IMR-90 (cell line): ENCODE measurements around the gene CPOX. TPM values are rescaled to one million over a fixed set of nuclear protein-coding genes. Genes with fewer than 3 reads are reported as not detected.

ENCODE experiments used
- ATAC-seq: fragments of 200-7000 bp; cut with Tn5 transposase; 2 replicates; pipeline ENCODE4 v1.9.1; 2020; ENCODE audit warnings: low read depth, mild to moderate bottlenecking, moderate library complexity
- BruUV-seq: library from RNA; stranded (reverse); fragments of 400-500 nt; replicated peaks from 2 replicates; lab custom pipeline; 2021; lab: Mats Ljungman, UMichigan
- CTCF ChIA-PET: fragments of 300-600 bp; formaldehyde crosslinking; extraction: SDS; loops from one replicate; lab custom pipeline; 2021; ENCODE audit warnings: antibody characterized with exemption; lab: Yijun Ruan, JAX
- POLR2A ChIA-PET: fragments of 300-600 bp; sonication (Branson Sonifier 250); formaldehyde crosslinking; loops from one replicate; lab custom pipeline; 2022; ENCODE audit warnings: antibody characterized with exemption; ENCODE audit not compliant: unreplicated experiment; lab: Charles Lee
- DNase-seq: peaks from one replicate; pipeline ENCODE4 v3.0.0; 2013
- H2AFZ ChIP-seq: replicated peaks from 2 replicates; pipeline ENCODE3; 2013; ENCODE audit warnings: low read length, mild to moderate bottlenecking; ENCODE audit not compliant: poor library complexity
- H2AK5ac ChIP-seq: 2 replicates; pipeline ENCODE4 v1.6.1; 2013; ENCODE audit warnings: low read depth, low read length, inconsistent platforms
- H2AK9ac ChIP-seq: replicated peaks from 2 replicates; pipeline ENCODE3; 2013; ENCODE audit warnings: mild to moderate bottlenecking, low read depth, low read length, moderate library complexity; ENCODE audit not compliant: poor library complexity
- H2BK120ac ChIP-seq: 2 replicates; pipeline ENCODE4 v1.6.1; 2013; ENCODE audit warnings: low read depth, low read length, inconsistent platforms
- H2BK15ac ChIP-seq: 3 replicates; pipeline ENCODE4 v1.6.1; 2013; ENCODE audit warnings: low read depth, low read length, inconsistent platforms
- H2BK20ac ChIP-seq: 2 replicates; pipeline ENCODE4 v1.6.1; 2013; ENCODE audit warnings: low read depth, mild to moderate bottlenecking, inconsistent platforms, low read length, moderate library complexity
- H2BK5ac ChIP-seq: 2 replicates; pipeline ENCODE4 v1.6.1; 2013; ENCODE audit warnings: mild to moderate bottlenecking, low read depth, low read length, inconsistent platforms; ENCODE audit not compliant: poor library complexity, severe bottlenecking
- H3K14ac ChIP-seq: replicated peaks from 2 replicates; pipeline ENCODE4 v1.6.1; 2013; ENCODE audit warnings: low read depth, low read length, inconsistent platforms
- H3K18ac ChIP-seq: 2 replicates; pipeline ENCODE4 v1.6.1; 2013; ENCODE audit warnings: low read depth, low read length, control low read depth
- H3K23ac ChIP-seq: 2 replicates; pipeline ENCODE4 v1.6.1; 2013; ENCODE audit warnings: low read depth, low read length, inconsistent platforms
- H3K27ac ChIP-seq: 2 replicates; pipeline ENCODE4 v1.5.1; 2013; ENCODE audit warnings: mild to moderate bottlenecking, control low read depth, low read length; ENCODE audit not compliant: insufficient read depth
- H3K27me3 ChIP-seq: 2 replicates; pipeline ENCODE4 v1.6.1; 2013; ENCODE audit warnings: low read length; ENCODE audit not compliant: control insufficient read depth, insufficient read depth
- H3K36me3 ChIP-seq: 2 replicates; pipeline ENCODE4 v1.6.1; 2013; ENCODE audit warnings: low read length, mixed read lengths; ENCODE audit not compliant: control insufficient read depth, insufficient read depth
- H3K4ac ChIP-seq: 2 replicates; pipeline ENCODE4 v1.6.1; 2013; ENCODE audit warnings: low read depth, low read length, inconsistent platforms
- H3K4me1 ChIP-seq: 2 replicates; pipeline ENCODE4 v1.6.1; 2013; ENCODE audit warnings: low read length, mixed read lengths; ENCODE audit not compliant: control insufficient read depth, insufficient read depth
- H3K4me2 ChIP-seq: 2 replicates; pipeline ENCODE4 v1.6.1; 2013; ENCODE audit warnings: low read depth, mild to moderate bottlenecking, control low read depth, low read length, moderate library complexity
- H3K4me3 ChIP-seq: 2 replicates; pipeline ENCODE4 v1.5.1; 2013; ENCODE audit warnings: low read depth, mild to moderate bottlenecking, control low read depth, low read length, moderate library complexity; ENCODE audit not compliant: insufficient read depth
- H3K56ac ChIP-seq: 2 replicates; pipeline ENCODE4 v1.6.1; 2013; ENCODE audit warnings: low read length, inconsistent platforms; ENCODE audit not compliant: insufficient read depth; ENCODE audit errors: extremely low read depth
- H3K79me1 ChIP-seq, 2 experiments: 2 replicates each; pipeline ENCODE4 v1.6.1; 2013; ENCODE audit warnings: low read length in 2 of 2, inconsistent platforms in 1 of 2, low read depth in 1 of 2
- H3K9ac ChIP-seq: 2 replicates; pipeline ENCODE4 v1.6.1; 2013; ENCODE audit warnings: low read depth, low read length, control low read depth
- H3K9me1 ChIP-seq: 2 replicates; pipeline ENCODE4 v1.6.1; 2013; ENCODE audit warnings: low read length, inconsistent platforms; ENCODE audit not compliant: insufficient read depth
- H3K9me3 ChIP-seq: 2 replicates; pipeline ENCODE4 v1.6.1; 2013; ENCODE audit warnings: low read length; ENCODE audit not compliant: control insufficient read depth, insufficient read depth
- H4K20me1 ChIP-seq: 2 replicates; pipeline ENCODE4 v1.6.1; 2013; ENCODE audit warnings: low read length, inconsistent platforms; ENCODE audit not compliant: insufficient read depth
- H4K5ac ChIP-seq: 2 replicates; pipeline ENCODE4 v1.6.1; 2013; ENCODE audit warnings: mild to moderate bottlenecking, low read depth, low read length, control low read depth
- H4K8ac ChIP-seq, 2 experiments: 2 replicates each; pipeline ENCODE4 v1.6.1; 2013; ENCODE audit warnings: low read depth in 2 of 2, low read length in 2 of 2, control low read depth in 1 of 2, inconsistent platforms in 1 of 2
- H4K91ac ChIP-seq: 2 replicates; pipeline ENCODE4 v1.6.1; 2013; ENCODE audit warnings: low read depth, low read length, inconsistent platforms; ENCODE audit not compliant: insufficient read depth
- BHLHE40 ChIP-seq: fragments of 150-350 bp; IDR thresholded peaks from 2 replicates; pipeline ENCODE4 v1.6.1; 2016; ENCODE audit warnings: mild to moderate bottlenecking, low read depth, low read length
- CEBPB ChIP-seq: IDR thresholded peaks from 2 replicates; pipeline ENCODE4 v1.6.1; 2012; ENCODE audit warnings: low read depth, low read length, improper control_type of control experiment
- MAZ ChIP-seq: IDR thresholded peaks from 2 replicates; pipeline ENCODE4 v1.6.1; 2012; ENCODE audit warnings: low read depth, mild to moderate bottlenecking, low read length, improper control_type of control experiment, moderate library complexity, borderline replicate concordance
- NFE2L2 ChIP-seq: fragments of 150-350 bp; IDR thresholded peaks from 2 replicates; pipeline ENCODE4 v1.6.1; 2016; ENCODE audit warnings: low read depth, mild to moderate bottlenecking, low read length
- POLR2A ChIP-seq: IDR thresholded peaks from 2 replicates; pipeline ENCODE4 v1.6.1; 2012; ENCODE audit warnings: mild to moderate bottlenecking, low read depth, low read length
- SMC3 ChIP-seq: fragments of 150-350 bp; IDR thresholded peaks from 2 replicates; pipeline ENCODE4 v1.6.1; 2016; ENCODE audit warnings: low read depth, mild to moderate bottlenecking, antibody characterized with exemption, low read length, moderate library complexity
- WGBS, 2 experiments: methylation state at CpG; one replicate each; pipeline versions ENCODE4 v1.1.5 to v1.1.7; 2013; ENCODE audit warnings: missing lambda C conversion rate in 2 of 2; ENCODE audit not compliant: insufficient read length in 1 of 2; ENCODE audit errors: extremely low coverage in 2 of 2; 5-methylcytosine and 5-hydroxymethylcytosine counted together
- dilution Hi-C: fragments of 300-500 bp; cut with HindIII; formaldehyde crosslinking; loops from one replicate; pipeline ENCODE4 v1.14.3; 2018; ENCODE audit warnings: low sequenced_read_pairs; ENCODE audit not compliant: unreplicated experiment
- in situ Hi-C: fragments of 300-500 bp; cut with MboI; formaldehyde crosslinking; loops from 3 replicates; pipeline ENCODE4 v1.14.3; 2019; ENCODE audit warnings: low sequenced_read_pairs, inconsistent platforms, mixed read lengths
- intact Hi-C: fragments of 100-400 bp; cut with micrococcal nuclease; formaldehyde crosslinking; loops from 2 replicates; pipeline ENCODE4 v1.10.0; 2022
- polyA plus RNA-seq, 3 experiments: library from polyadenylated mRNA; depleted of rRNA; stranded (reverse); fragments of >200 nt; gene quantifications; 2 replicates each; pipeline ENCODE4 v1.2.3, GENCODE V29; 2012; ENCODE audit warnings: low replicate concordance in 1 of 3
- total RNA-seq: library from RNA; depleted of rRNA; stranded (reverse); fragments of >200 nt; gene quantifications from 2 replicates; pipeline ENCODE4 v1.2.3, GENCODE V29; 2012
- TF ChIP-seq, protein P1 (sequence below): fragments of 150-350 bp; IDR thresholded peaks from 2 replicates; pipeline ENCODE4 v1.6.1; 2017; ENCODE audit warnings: mild to moderate bottlenecking, antibody characterized with exemption, low read length, low read depth
- TF ChIP-seq, protein P2 (sequence below): conservative IDR thresholded peaks from 2 replicates; pipeline ENCODE4 v1.5.1; 2012; ENCODE audit warnings: mild to moderate bottlenecking, low read depth, low read length, improper control_type of control experiment
- TF ChIP-seq, protein P3 (sequence below): fragments of 150-350 bp; IDR thresholded peaks from 2 replicates; pipeline ENCODE4 v1.6.1; 2016; ENCODE audit warnings: low read depth, mild to moderate bottlenecking, low read length, moderate library complexity, borderline replicate concordance

Gene CPOX
- total and polyA plus RNA-seq, 2 of the 4 experiments (the other 2 are of a cell fraction): 14.5 to 19.4 TPM

DNA sequence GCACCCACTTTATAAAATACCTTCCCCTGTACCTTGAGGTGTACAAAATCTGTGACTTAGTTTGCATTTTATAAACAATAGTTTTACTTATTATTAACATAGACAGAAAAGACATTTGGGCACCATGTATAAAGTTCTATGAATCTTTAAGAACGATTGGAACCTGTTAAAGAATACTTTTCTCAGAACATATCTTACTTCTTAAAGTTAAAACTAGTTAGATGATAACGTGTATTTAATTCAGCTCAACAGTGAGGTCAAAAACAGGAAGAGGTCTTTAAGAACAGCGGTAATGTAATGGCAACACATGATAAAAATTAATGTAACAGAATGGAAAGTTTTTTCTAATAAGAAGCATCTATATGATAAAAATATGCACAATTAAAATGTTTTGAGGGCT is 25.0 kb downstream of the CPOX start:
- intact Hi-C loops (no loop called here), dilution Hi-C loops (no loop called here), in situ Hi-C loops (loop anchor here (25.0 kb wide), 1 partner anchor 231 kb away; no protein-coding TSS in a partner anchor)
- POLR2A ChIA-PET: no interaction called here
- H2BK15ac ChIP-seq: no peak overlapping the region
- no peak overlapping the region for H3K9ac ChIP-seq
- H2AFZ ChIP-seq: no peak overlapping the region
- CTCF ChIA-PET: no interaction called here
- no peak overlapping the region for H3K23ac ChIP-seq
- H3K9me3 ChIP-seq: no peaks in the 10 kb centered on the region
- H2BK120ac ChIP-seq: no peak overlapping the region
- H2BK20ac ChIP-seq: no peak overlapping the region
- no peaks in the 10 kb centered on the region for H3K9me1 ChIP-seq
- H3K27me3 ChIP-seq: no peaks in the 10 kb centered on the region
- H4K8ac ChIP-seq: no peak overlapping the region
- H3K4me1 ChIP-seq: 0 out of 2 replicates have a peak, but pooled peaks cover 2% of the 10 kb centered on the region
- DNase-seq (no peak), ATAC-seq (no peak)
- H3K56ac ChIP-seq: no peak overlapping the region
- H2AK9ac ChIP-seq: no peak overlapping the region
- no peak overlapping the region for H3K14ac ChIP-seq
- H3K4me3 ChIP-seq: no peak overlapping the region
- no peaks in the 10 kb centered on the region for H3K36me3 ChIP-seq
- no peak overlapping the region for H3K18ac ChIP-seq
- no peak overlapping the region for H4K5ac ChIP-seq
- H3K4me2 ChIP-seq: no peak overlapping the region
- WGBS, 2 experiments: no CpG with 5 or more reads among the region's 3 CpGs
- no peak for TF ChIP-seq CEBPB
- TF ChIP-seq NFE2L2: no peak
- TF ChIP-seq SMC3: no peak
- no peak for TF ChIP-seq MAZ
- no peak for TF ChIP-seq POLR2A
- TF ChIP-seq, protein P1, sequence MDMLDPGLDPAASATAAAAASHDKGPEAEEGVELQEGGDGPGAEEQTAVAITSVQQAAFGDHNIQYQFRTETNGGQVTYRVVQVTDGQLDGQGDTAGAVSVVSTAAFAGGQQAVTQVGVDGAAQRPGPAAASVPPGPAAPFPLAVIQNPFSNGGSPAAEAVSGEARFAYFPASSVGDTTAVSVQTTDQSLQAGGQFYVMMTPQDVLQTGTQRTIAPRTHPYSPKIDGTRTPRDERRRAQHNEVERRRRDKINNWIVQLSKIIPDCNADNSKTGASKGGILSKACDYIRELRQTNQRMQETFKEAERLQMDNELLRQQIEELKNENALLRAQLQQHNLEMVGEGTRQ: no peak
- TF ChIP-seq BHLHE40: no peak
- TF ChIP-seq, protein P2, sequence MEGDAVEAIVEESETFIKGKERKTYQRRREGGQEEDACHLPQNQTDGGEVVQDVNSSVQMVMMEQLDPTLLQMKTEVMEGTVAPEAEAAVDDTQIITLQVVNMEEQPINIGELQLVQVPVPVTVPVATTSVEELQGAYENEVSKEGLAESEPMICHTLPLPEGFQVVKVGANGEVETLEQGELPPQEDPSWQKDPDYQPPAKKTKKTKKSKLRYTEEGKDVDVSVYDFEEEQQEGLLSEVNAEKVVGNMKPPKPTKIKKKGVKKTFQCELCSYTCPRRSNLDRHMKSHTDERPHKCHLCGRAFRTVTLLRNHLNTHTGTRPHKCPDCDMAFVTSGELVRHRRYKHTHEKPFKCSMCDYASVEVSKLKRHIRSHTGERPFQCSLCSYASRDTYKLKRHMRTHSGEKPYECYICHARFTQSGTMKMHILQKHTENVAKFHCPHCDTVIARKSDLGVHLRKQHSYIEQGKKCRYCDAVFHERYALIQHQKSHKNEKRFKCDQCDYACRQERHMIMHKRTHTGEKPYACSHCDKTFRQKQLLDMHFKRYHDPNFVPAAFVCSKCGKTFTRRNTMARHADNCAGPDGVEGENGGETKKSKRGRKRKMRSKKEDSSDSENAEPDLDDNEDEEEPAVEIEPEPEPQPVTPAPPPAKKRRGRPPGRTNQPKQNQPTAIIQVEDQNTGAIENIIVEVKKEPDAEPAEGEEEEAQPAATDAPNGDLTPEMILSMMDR: no peak
- TF ChIP-seq, protein P3, sequence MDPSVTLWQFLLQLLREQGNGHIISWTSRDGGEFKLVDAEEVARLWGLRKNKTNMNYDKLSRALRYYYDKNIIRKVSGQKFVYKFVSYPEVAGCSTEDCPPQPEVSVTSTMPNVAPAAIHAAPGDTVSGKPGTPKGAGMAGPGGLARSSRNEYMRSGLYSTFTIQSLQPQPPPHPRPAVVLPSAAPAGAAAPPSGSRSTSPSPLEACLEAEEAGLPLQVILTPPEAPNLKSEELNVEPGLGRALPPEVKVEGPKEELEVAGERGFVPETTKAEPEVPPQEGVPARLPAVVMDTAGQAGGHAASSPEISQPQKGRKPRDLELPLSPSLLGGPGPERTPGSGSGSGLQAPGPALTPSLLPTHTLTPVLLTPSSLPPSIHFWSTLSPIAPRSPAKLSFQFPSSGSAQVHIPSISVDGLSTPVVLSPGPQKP: no peak
- H3K27ac ChIP-seq: no peak overlapping the region
- no peak overlapping the region for H2AK5ac ChIP-seq
- no peak overlapping the region for H3K4ac ChIP-seq
- no peaks in the 10 kb centered on the region for H3K79me1 ChIP-seq
- no TSS peak for BruUV-seq
- H4K91ac ChIP-seq: no peak overlapping the region
- no peaks in the 10 kb centered on the region for H4K20me1 ChIP-seq
- no peak overlapping the region for H2BK5ac ChIP-seq
